H9 (cell line): ENCODE data around the gene DHDH. TPM values are rescaled to one million over a fixed set of nuclear protein-coding genes. Genes with fewer than 3 reads are reported as not detected.

Experiments
- DNase-seq: peaks from one replicate; pipeline ENCODE4 v3.0.0-alpha.2; 2017
- H2AFZ ChIP-seq: one replicate; pipeline ENCODE4 v1.6.1; 2013; ENCODE audit warnings: mild to moderate bottlenecking, low read length, control low read depth, moderate library complexity
- H2AK5ac ChIP-seq: 2 replicates; pipeline ENCODE4 v1.6.1; 2013; ENCODE audit warnings: low read length, control low read depth, mixed read lengths; ENCODE audit not compliant: insufficient read length
- H2BK120ac ChIP-seq: one replicate; pipeline ENCODE4 v1.6.1; 2013; ENCODE audit warnings: low read depth, mild to moderate bottlenecking, low read length, control low read depth, inconsistent platforms; ENCODE audit not compliant: poor library complexity, severe bottlenecking
- H2BK12ac ChIP-seq: 2 replicates; pipeline ENCODE4 v1.6.1; 2013; ENCODE audit warnings: low read length, control low read depth, mixed read lengths, low read depth; ENCODE audit not compliant: insufficient read length
- H2BK15ac ChIP-seq: 2 replicates; pipeline ENCODE4 v1.6.1; 2013; ENCODE audit warnings: low read depth, low read length, control low read depth
- H2BK20ac ChIP-seq: one replicate; pipeline ENCODE4 v1.6.1; 2013; ENCODE audit warnings: low read depth, mild to moderate bottlenecking, low read length, control low read depth, inconsistent platforms; ENCODE audit not compliant: poor library complexity, severe bottlenecking
- H2BK5ac ChIP-seq: 2 replicates; pipeline ENCODE4 v1.6.1; 2013; ENCODE audit warnings: low read length, control low read depth, mixed read lengths; ENCODE audit not compliant: insufficient read length
- H3K14ac ChIP-seq: 2 replicates; pipeline ENCODE4 v1.6.1; 2013; ENCODE audit warnings: low read length, control low read depth; ENCODE audit not compliant: insufficient read depth
- H3K18ac ChIP-seq: 2 replicates; pipeline ENCODE4 v1.6.1; 2013; ENCODE audit warnings: low read depth, mild to moderate bottlenecking, mixed read lengths, low read length, control low read depth; ENCODE audit not compliant: insufficient read length
- H3K23ac ChIP-seq: 2 replicates; pipeline ENCODE4 v1.6.1; 2013; ENCODE audit warnings: low read length, control low read depth, mixed read lengths, low read depth; ENCODE audit not compliant: insufficient read length
- H3K23me2 ChIP-seq: 2 replicates; pipeline ENCODE4 v1.6.1; 2013; ENCODE audit warnings: low read depth, mild to moderate bottlenecking, mixed read lengths, low read length, control low read depth; ENCODE audit not compliant: insufficient read length, poor library complexity, severe bottlenecking
- H3K27ac ChIP-seq: 2 replicates; pipeline ENCODE4 v1.5.1; 2013; ENCODE audit warnings: low read length, control low read depth, mixed read lengths, low read depth; ENCODE audit not compliant: insufficient read length
- H3K27me3 ChIP-seq: 2 replicates; pipeline ENCODE4 v1.6.1; 2013; ENCODE audit warnings: low read length, control low read depth, inconsistent platforms; ENCODE audit not compliant: insufficient read depth
- H3K4ac ChIP-seq: 2 replicates; pipeline ENCODE4 v1.6.1; 2013; ENCODE audit warnings: low read depth, mild to moderate bottlenecking, control low read depth, inconsistent platforms, low read length, moderate library complexity
- H3K4me1 ChIP-seq: 2 replicates; pipeline ENCODE4 v1.6.1; 2013; ENCODE audit warnings: low read length, control low read depth, inconsistent platforms; ENCODE audit not compliant: insufficient read depth
- H3K4me2 ChIP-seq: 2 replicates; pipeline ENCODE4 v1.6.1; 2013; ENCODE audit warnings: low read length, control low read depth, mixed read lengths; ENCODE audit not compliant: insufficient read length, insufficient read depth
- H3K56ac ChIP-seq: 2 replicates; pipeline ENCODE4 v1.6.1; 2013; ENCODE audit warnings: low read depth, mild to moderate bottlenecking, mixed read lengths, low read length, control low read depth; ENCODE audit not compliant: insufficient read length
- H3K79me1 ChIP-seq: 2 replicates; pipeline ENCODE4 v1.6.1; 2013; ENCODE audit warnings: low read depth, mild to moderate bottlenecking, moderate library complexity, low read length, control low read depth, inconsistent platforms; ENCODE audit not compliant: insufficient read depth, poor library complexity, severe bottlenecking
- H3K79me2 ChIP-seq: 2 replicates; pipeline ENCODE4 v1.6.1; 2013; ENCODE audit warnings: low read length, control low read depth, inconsistent platforms; ENCODE audit not compliant: insufficient read depth
- H3K9ac ChIP-seq: 2 replicates; pipeline ENCODE4 v1.6.1; 2013; ENCODE audit warnings: low read length, control low read depth, mixed read lengths; ENCODE audit not compliant: insufficient read length; ENCODE audit errors: extremely low read depth
- H3K9me3 ChIP-seq: one replicate; pipeline ENCODE4 v1.6.1; 2013; ENCODE audit warnings: low read depth, low read length, inconsistent platforms; ENCODE audit not compliant: control insufficient read depth
- H3T11ph ChIP-seq: one replicate; pipeline ENCODE4 v1.6.1; 2013; ENCODE audit warnings: mild to moderate bottlenecking, low read length, control low read depth, inconsistent platforms
- H4K20me1 ChIP-seq: one replicate; pipeline ENCODE4 v1.6.1; 2013; ENCODE audit not compliant: control insufficient read depth, insufficient read length, insufficient read depth
- H4K5ac ChIP-seq: 2 replicates; pipeline ENCODE4 v1.6.1; 2013; ENCODE audit warnings: low read depth, mild to moderate bottlenecking, mixed read lengths, low read length, control low read depth; ENCODE audit not compliant: insufficient read length
- H4K8ac ChIP-seq: replicated peaks from 2 replicates; pipeline ENCODE4 v1.6.1; 2013; ENCODE audit warnings: low read length, control low read depth, mixed read lengths, low read depth; ENCODE audit not compliant: insufficient read length
- H4K91ac ChIP-seq: 2 replicates; pipeline ENCODE4 v1.6.1; 2013; ENCODE audit warnings: low read depth, mild to moderate bottlenecking, moderate library complexity, mixed read lengths, low read length, control low read depth; ENCODE audit not compliant: insufficient read length
- H3K27ac Mint-ChIP-seq, 3 experiments: 2 replicates in 2 of 3; 3 replicates in 1 of 3; pipeline ENCODE4 v1.8.0; 2020 to 2021; ENCODE audit warnings: mixed read lengths in 3 of 3, mild to moderate bottlenecking in 1 of 3, moderate library complexity in 1 of 3
- H3K27me3 Mint-ChIP-seq: 2 replicates; pipeline ENCODE4 v1.8.0; 2021; ENCODE audit warnings: low read depth, mild to moderate bottlenecking, moderate library complexity, mixed read lengths
- H3K36me3 Mint-ChIP-seq, 3 experiments: 2 replicates in 2 of 3; 3 replicates in 1 of 3; pipeline ENCODE4 v1.8.0; 2020 to 2021; ENCODE audit warnings: low read depth in 3 of 3, mixed read lengths in 3 of 3; ENCODE audit not compliant: insufficient read depth in 1 of 3
- H3K4me1 Mint-ChIP-seq, 2 experiments: 2 replicates each; pipeline ENCODE4 v1.8.0; 2020; ENCODE audit warnings: mixed read lengths in 2 of 2
- H3K4me3 Mint-ChIP-seq, 2 experiments: 2 replicates in 1 of 2; 3 replicates in 1 of 2; pipeline ENCODE4 v1.8.0; 2020 to 2021; ENCODE audit warnings: mild to moderate bottlenecking in 2 of 2, mixed read lengths in 2 of 2, moderate library complexity in 1 of 2
- H3K9me3 Mint-ChIP-seq, 2 experiments: 2 replicates in 1 of 2; 3 replicates in 1 of 2; pipeline ENCODE4 v1.8.0; 2020; ENCODE audit warnings: mild to moderate bottlenecking in 2 of 2, mixed read lengths in 2 of 2, moderate library complexity in 1 of 2
- WGBS: extraction: QIAGEN DNeasy Blood & Tissue Kit; methylation state at CpG from one replicate; pipeline ENCODE4 v1.1.7; 2013; ENCODE audit warnings: missing lambda C conversion rate, low lambda C conversion rate, mixed read lengths; ENCODE audit not compliant: insufficient read length; ENCODE audit errors: extremely low coverage; 5-methylcytosine and 5-hydroxymethylcytosine counted together
- total RNA-seq: library from RNA; stranded (reverse); gene quantifications from 2 replicates; pipeline ENCODE4 v1.2.1, GENCODE V29; 2021
- TF ChIP-seq, protein P1 (sequence below): fragments of 200-600 bp; sonication (generic); conservative IDR thresholded peaks from 3 replicates; pipeline ENCODE4 v1.8.0; 2021; ENCODE audit warnings: antibody characterized with exemption, mild to moderate bottlenecking

Gene DHDH
- total RNA-seq, 1 experiment from 2014 or later = 2.0 TPM

DNA sequence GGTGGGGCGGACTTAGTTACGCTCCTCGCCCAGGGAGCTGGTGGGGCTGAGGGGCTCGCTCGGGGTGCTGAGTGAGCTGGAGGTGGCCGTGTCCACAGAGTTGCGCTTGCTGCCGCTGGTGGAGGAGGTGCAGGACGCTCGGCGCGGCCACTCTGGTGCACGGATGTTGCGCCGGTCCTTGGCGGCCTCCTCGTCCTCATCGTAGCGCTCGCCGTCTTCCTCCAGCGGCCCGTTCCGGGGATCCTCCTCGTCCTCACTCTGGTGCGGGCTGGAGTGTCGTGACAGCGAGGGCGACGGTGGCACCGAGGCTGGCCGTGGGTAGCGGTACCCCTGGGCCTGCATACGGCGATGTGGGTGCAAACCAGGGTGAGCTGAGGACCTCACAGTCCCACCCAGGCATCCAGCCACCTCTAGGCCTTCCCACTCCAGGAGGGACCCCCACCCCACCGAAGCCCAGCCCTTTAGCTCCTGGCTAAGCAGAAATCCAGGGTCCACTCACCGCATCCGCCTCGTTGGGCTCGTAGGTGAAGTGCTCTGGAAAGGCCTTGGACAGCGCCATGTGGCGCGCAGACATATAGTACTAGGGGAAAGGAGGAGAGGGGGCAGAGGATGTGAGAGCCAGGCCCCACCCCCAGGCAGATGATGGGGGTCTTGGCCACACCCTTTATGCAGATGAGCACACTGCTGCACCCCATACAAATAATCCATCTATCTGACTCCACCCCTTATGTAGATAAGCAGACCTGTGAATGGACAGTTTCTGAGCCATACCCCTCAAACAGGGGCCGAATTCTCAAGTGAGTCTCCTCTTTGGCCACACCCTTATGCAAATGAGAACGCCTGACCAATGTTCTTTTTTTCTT, 36.0 kb downstream of the DHDH start:
- Histone ChIP-seq H2BK120ac (no peak overlapping the region), H2BK5ac (no peak overlapping the region), H3K23me2 (peaks cover 7% of the 10 kb centered on the region), H3K9me3 (no peaks in the 10 kb centered on the region), H2AK5ac (no peak overlapping the region), H3K27ac (no peak overlapping the region), H2BK15ac (no peak overlapping the region), H3K4ac (no peak overlapping the region), H3K23ac (no peak overlapping the region), H3K79me1 (no peaks in the 10 kb centered on the region), H2AFZ (no peak overlapping the region), H2BK20ac (no peak overlapping the region), H3K9ac (no peak overlapping the region), H3K18ac (no peak overlapping the region), H3K4me1 (no peaks in the 10 kb centered on the region), H3K4me2 (no peak overlapping the region), H4K5ac (no peak overlapping the region), H4K8ac (no peak overlapping the region), H3K27me3 (no peaks in the 10 kb centered on the region), H4K20me1 (peaks cover 3% of the 10 kb centered on the region), H4K91ac (no peak overlapping the region), H3K79me2 (no peaks in the 10 kb centered on the region), H3K14ac (no peak overlapping the region), H3T11ph (no peak overlapping the region), H2BK12ac (no peak overlapping the region), H3K56ac (no peak overlapping the region)
- Mint-ChIP-seq H3K4me3 (0 out of 5 replicates have a peak overlapping the region, but pooled peaks of 1 of the 2 experiments have one; percentile 29), H3K36me3 (peaks cover 37 to 64% (median 62%) of the 10 kb centered on the region in 3 experiments; a peak in 6 of 7 replicates), H3K4me1 (peaks cover 14 to 33% of the 10 kb centered on the region in 2 experiments), H3K9me3 (peaks cover 0 to 5% of the 10 kb centered on the region in 2 experiments; a peak in 1 of 5 replicates), H3K27me3 (peaks cover 2% of the 10 kb centered on the region; the same call in 1 of the 2 replicates), H3K27ac (no peak overlapping the region)
- TF ChIP-seq, protein P1, sequence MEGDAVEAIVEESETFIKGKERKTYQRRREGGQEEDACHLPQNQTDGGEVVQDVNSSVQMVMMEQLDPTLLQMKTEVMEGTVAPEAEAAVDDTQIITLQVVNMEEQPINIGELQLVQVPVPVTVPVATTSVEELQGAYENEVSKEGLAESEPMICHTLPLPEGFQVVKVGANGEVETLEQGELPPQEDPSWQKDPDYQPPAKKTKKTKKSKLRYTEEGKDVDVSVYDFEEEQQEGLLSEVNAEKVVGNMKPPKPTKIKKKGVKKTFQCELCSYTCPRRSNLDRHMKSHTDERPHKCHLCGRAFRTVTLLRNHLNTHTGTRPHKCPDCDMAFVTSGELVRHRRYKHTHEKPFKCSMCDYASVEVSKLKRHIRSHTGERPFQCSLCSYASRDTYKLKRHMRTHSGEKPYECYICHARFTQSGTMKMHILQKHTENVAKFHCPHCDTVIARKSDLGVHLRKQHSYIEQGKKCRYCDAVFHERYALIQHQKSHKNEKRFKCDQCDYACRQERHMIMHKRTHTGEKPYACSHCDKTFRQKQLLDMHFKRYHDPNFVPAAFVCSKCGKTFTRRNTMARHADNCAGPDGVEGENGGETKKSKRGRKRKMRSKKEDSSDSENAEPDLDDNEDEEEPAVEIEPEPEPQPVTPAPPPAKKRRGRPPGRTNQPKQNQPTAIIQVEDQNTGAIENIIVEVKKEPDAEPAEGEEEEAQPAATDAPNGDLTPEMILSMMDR = no peak
- peak; percentile 63 for DNase-seq
- whole genome bisulfite sequencing = no CpG with 5 or more reads among the region's 45 CpGs
